COR-L47 (cell line): ENCODE data around the gene PRSS50.

ENCODE experiments used
- DNase-seq: peaks from one replicate; lab custom pipeline; 2025; lab: John Stamatoyannopoulos, UW

The PRSS50 gene

DNA sequence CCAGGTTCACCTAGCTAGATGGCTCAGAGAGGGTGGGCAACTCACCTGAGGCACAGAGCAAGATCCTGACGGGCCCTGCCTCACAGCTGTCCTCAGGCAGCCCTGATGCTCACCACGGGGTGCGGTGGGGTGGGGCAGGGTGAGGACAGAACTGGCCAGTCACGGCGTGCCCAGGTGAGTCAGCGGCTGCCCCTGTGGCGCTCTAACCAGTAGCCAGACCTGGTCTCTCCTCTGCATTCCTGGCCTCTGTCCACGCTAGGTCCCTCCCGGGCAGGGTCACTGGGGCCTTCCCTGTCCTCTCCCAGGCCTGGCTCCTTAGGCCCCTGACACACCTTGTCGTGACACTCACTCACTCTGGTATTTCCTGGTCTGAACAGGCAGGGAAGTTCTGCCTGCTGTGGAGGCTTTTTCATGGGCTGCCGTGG lies 25.1 kb downstream of the PRSS50 start:
- DNase-seq = no peak

DNA sequence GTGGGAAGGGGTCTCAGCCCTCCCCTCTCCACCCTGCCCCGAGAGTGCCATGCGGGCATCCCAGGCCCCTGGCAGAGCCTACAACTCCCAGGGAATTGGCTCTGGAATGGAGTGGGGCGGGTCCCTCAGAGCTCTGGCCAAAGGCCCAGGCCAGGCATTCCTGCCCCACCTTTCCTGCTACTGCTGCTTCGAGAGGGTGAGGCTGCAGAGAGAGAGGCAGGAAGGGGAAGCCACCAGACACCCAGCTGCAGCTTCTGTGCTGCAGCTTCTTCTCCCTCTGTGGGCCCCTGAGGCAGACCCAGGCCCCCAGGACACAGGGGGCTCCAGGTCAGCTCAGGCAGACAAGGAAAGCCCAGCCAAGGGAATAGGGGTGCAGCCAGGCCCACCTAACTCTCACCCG lies 26.9 kb downstream of the PRSS50 start:
- no peak for DNase-seq

- no peak for DNase-seq
Measured at GRCh38 chr3:46685446-46685845, 32.2 kb downstream of the PRSS50 start.

DNA sequence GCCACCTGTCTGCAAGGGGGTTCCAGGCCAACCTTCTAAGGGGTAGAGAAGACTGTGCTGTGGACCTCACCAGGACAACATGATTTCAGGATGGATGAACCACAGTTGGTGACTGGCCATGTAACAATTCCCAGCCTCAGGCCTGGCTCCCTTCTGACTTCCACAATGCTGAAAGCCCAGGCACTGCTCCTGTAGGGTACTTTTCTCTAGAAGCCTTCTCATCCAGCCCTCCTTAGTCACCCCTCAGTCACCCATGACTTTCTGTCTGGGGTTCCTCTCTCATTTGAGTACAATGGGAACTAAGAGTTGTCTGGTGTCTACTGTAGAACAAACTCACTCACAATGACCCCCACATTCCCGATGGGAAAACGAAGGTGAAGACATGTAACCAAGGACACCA lies 32.8 kb downstream of the PRSS50 start:
- no peak for DNase-seq

DNA sequence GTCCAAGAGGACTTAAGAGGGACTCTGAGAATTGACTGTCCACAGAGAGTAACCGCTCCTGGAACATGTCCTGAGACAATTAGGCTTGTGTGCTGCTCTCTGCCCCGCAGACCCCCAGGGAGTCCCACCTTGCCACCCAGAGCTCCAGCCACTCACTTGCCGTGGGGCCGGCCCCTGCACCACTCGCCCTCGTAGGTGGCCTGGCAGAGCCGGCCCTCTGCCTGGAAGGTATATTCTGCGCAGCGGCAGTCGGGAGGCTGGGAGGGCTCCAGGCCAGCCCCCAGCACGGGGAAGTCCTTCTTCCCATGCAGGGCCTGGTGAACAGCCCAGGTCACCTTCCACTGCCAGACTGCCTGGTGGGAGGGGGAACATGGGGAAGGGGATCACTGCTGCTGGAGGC lies 34.7 kb downstream of the PRSS50 start:
- no peak for DNase-seq

DNA sequence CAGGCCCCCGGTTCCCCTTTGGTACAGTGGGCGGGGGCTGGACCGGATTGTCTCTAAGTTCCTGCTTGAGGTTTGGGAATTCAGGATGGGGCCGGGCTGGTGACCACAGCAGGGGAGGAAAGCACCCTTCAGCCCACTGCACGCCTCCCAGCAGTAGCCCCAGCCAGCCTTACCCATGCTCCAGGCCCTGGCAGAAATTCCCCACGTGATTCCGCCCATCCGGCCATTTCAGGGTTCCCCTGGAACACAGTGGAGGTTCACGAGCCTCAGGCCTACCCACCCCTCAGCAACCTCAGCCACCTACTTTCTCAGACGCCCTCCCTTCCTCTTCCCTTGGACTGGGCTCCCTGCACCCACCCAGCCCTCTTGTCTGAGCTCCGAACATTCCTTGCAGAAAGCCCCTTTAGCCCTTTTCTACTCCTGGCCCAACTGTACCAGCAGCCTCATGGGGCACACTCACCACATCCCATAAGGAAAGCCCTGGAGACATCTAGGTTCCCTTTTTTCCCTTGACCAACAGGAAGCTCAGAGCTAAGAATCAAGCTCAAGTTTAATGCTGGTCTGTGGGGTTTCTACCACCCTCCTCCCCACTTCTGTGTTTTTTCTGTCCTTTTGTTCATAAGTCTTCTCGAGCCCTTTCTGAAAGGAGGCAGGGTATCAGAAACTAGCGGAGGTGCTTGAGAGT lies 35.7 kb downstream of the PRSS50 start:
- no peak for DNase-seq

DNA sequence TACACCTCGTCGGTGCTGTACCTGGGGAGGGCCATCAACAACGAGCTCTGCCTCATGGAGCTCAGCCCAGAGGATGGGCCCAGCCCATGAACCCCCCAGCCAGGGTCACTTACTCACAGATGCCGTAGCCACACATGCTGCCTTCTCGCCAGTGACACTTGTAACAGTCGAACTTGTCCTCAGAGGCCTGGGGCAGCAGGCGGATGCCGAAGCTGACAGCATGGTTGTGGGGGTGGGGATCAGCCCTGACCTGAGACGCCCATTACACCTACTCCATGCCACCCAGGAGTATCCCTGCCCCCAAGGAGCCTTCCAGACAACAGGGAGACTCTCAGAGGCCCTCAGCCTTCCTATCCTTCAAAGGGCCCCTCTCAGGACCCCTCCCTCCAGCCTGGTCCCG lies 36.3 kb downstream of the PRSS50 start:
- DNase-seq = no peak

DNA sequence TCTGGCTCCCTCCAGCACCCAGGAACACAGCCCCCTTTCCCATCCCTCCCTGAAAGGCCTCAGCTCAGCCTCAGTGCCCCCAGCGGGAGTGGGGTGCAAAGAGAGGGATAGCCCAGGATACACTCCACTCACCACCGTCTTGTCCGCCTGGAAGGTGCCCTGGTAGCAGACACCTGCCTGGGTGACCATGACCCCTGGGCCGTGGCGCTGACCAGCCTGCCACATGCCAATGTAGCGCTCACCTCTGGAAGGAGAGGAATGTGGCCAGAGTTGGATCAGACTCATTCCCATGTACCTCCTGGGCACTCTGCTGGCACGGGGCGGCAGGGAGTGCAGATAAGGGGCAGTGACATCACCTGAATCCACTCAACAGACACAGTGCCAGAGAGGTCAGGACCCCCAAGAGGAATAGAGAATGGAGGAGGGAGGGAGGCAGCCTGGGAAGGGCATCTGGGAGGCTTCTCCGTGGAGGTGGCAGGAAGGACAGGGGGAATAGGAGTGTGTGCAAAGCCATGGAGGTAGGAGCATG lies 37.3 kb downstream of the PRSS50 start:
- no peak for DNase-seq

DNA sequence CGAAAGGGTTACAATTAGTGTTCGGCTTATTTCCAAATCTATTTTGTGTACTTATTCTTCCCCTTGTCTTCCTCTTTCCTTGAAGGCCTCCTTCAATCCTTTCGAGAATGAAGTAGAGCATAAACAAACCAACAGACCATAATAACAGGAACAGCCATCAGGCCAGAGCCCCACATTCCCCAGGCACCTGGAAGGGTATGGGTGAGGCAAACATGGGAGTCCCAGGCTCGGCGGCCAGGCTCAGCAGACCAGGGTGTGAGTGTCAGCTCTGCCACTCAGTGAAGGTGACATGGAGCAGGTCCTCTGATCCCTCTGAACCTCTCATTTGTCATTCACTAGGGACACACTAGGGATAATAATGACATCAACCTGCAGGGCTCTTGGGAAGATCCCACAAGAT lies 38.0 kb downstream of the PRSS50 start:
- no peak for DNase-seq

GRCh38 chr3:46678280-46678679 lies 39.4 kb downstream of the PRSS50 start:
- no peak for DNase-seq

DNA sequence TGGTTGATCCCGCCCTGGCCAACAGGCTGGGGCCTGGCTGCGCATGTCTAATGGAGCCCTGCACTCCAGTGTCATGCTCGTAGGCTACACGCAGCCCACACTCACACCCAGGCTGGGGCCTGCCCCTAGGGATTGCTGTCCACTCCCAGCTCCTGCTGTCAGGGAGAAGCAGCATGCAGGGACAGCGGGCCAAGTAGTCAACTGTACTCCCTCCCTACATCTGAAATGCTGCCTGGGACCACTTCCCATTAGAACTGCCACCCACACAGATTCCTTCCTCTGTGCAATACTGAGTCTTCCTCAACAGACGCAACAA lies 40.3 kb downstream of the PRSS50 start:
- no peak for DNase-seq

DNA sequence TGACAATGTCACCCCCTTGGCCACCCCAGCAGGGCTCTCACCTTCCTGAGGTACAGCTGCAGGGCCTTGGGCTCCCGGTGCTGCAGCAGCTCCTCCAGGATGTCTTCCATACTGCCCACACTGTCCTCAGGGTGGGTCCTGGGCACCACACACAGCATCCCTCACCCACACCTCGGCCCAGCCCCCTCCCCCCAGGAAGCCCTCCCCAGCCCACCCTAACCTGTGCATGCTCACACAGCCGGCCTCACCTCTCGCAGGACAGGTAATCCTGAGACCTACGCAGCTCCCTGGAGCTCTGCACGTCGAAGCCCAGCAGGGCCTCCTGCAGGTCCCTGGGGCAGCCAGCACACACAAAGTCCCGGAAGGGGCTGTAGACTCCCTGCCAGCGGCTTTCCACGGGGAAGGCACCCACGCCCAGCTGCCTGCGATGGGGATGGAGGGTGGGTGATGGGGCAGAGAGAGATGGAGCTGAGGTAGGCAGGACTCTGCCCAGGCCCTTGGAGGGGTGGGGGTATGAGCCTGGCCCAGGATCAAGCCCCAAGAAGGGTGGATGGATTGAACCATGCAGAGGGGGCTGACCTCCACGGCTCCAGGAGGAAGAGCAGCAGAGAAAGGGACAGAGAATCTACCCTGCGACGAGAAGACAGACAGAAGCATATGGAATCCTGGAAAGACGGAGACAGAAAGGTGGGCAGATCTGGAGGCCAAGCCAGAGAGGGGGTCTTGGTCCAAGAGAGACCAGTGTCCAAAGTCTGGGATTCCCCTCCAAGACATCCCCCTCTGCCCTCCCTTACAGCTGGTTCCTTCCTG lies 40.9 kb downstream of the PRSS50 start:
- no peak for DNase-seq

DNA sequence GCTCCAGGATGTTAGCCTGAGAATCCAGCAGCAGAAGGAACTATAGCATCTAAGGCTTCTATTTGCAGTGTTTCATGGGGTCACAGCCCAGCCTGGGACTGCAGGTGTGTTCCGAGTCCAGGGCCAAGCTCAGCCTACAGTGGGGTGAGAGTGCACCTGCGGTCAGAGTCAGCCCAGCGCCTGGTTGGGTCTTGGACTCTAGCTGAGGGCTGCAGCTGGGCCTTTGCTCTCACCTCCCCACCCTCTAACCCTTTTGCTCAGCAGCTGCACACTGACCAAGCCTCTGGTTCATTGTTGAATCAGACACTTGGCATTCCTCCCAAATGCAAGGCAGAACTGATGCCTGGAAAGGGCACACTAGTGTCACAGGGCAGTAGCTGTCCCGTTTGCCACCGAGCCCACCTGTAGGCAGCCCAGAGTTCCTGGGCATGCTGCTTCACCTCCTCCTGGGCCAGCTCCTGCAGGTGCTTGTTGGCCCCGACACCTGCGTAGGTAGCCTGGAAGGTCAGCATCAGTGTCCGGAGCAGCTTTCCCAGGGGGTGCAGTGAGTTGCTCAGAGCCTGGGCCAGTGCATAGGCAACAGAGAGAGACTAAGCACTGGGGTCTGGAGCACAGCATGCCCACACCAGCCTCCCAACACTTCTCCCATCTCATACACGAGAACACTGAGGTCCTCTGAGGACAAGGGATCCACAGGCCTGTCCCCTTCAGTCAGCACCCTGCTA lies 41.7 kb downstream of the PRSS50 start:
- no peak for DNase-seq

DNA sequence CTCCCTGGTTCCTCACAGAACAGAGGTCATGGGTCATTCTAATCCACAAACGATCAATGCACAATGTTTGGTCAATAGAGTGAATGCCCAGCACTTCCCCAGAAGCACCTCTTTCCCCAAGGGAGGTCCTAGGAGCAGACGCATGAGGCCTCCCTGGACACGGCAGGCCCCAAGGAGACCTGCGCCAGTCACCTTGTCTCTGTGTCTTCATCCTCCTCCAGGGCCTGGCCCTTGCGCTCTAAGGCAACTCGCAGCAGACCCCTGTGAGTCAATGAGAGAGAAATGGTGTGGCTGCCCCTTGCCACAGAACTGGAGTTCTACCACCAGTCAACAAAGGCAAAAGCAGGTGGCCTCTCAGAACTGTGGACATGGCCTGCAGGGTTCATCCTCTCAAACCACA lies 42.2 kb downstream of the PRSS50 start:
- no peak for DNase-seq

- DNase-seq = no peak
Measured at GRCh38 chr3:46674031-46674845, 43.4 kb downstream of the PRSS50 start.

GRCh38 chr3:46673151-46674030 lies 44.3 kb downstream of the PRSS50 start:
- no peak for DNase-seq

GRCh38 chr3:46672349-46672695 lies 45.3 kb downstream of the PRSS50 start:
- no peak for DNase-seq

DNA sequence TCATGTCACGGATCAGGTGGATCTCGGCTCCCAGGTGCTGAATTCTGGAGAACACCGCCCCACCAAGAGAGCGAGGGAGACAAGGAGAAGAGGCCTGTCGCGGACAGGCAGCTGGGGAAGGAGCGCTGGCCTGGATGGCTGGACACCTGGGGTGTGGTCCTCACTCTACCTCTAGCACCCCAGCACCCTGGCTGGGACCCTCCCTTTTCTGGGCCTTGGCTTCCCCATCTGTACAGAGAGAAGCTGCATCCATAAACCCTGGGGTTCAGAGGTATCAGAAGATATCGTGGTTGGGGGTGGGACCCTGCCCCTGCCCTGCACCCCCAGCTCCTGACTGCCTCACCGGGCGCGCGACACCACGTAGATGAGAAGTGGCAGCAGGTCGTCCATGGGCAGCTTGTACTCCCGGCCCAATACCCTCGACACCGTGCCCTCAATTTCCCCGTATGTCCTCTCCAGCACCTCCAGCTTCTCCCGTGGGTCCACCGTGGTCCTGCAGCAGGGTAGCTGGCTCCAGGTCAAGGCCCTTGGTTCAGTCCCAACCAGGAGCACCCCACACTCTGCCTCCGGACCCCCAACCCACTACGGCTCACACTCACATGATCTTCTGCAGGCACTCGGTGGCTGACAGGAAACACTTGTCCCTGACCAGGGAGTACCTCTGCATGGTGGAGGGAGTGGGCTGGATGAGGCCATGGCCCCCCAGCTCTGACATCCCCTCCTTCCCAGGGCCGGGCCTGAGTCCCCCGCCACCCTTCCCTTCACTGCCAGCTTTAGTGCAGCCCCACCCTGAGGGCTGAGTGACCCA lies 45.9 kb downstream of the PRSS50 start:
- no peak for DNase-seq

DNA sequence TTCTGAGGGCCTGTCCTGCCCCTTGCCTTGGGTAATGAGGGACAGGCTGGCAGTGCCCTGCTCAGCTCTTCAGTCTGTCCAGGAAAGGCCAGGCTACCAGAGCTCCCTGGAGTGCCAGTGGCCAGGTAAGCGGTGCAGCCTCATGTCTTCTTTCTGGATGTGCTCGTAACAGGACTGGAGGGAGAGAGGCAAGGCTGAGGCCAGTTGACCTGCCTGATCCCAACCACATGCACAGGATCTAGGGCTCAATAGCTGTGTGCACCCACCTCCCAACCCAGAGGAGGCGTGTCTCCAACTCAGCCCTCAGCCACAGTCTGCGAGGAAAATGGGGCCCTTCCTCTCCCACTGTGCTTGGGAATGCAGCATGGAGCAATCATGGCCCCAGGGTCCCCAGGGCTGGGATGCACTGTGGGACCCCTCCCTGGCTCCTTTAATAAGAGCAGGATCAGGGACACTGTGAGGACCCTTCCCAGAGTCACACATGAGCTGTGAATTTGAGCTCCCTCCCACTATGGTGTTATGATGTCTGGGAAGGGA lies 46.7 kb downstream of the PRSS50 start:
- DNase-seq = no peak
